Airway epithelial cell (primary cell): ENCODE results near the gene WDCP. TPM values are rescaled to one million over a fixed set of nuclear protein-coding genes. Genes with fewer than 3 reads are reported as not detected.

ENCODE experiments used
- total RNA-seq: library from RNA; depleted of rRNA; stranded (reverse); fragments of >200 nt; gene quantifications from 2 replicates; pipeline ENCODE4 v1.2.3, GENCODE V29; 2015

The WDCP gene
- total RNA-seq: 5.4 and 5.5 TPM in 2 replicates

DNA sequence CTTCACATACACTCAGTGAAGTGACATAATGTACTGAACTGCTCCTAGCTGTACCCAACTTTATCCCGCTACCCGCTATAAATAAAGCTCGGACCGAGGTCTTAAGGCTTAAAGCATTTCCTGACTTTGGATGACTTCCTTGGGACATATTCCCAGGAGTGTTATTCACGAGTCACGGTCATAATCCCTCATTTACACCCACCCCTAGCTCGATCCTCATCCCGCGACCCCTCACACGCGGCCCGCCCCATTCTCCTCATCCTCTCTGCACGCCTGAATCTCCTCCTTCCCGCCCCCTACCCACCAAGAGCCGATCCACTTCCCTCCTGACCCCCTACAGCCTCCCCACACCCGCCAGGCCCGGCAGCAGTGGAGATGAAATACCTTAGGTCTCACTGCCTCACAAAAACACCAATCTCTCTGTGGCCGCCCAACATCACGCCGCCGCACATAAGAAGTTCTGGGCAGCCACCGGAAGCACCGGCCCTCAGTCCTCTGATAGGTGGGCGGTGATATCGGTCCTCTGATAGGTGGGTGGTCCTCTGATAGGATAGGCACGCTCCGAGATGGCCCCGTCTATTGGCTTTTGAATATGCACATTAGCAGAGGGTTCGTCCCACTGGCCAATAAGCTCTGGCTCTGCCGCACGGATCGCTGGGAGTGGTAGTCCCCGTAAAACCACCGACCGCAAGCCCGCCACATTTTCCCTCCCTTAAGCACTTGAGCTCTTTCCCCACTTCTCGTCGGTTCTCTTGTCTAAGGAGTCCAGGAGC is at the start of gene WDCP:
Gene WDCP, minus strand, starts transcription at position 462 of the 773 bp plus-strand sequence. CDS start 7,897 bp downstream, outside the sequence.

DNA sequence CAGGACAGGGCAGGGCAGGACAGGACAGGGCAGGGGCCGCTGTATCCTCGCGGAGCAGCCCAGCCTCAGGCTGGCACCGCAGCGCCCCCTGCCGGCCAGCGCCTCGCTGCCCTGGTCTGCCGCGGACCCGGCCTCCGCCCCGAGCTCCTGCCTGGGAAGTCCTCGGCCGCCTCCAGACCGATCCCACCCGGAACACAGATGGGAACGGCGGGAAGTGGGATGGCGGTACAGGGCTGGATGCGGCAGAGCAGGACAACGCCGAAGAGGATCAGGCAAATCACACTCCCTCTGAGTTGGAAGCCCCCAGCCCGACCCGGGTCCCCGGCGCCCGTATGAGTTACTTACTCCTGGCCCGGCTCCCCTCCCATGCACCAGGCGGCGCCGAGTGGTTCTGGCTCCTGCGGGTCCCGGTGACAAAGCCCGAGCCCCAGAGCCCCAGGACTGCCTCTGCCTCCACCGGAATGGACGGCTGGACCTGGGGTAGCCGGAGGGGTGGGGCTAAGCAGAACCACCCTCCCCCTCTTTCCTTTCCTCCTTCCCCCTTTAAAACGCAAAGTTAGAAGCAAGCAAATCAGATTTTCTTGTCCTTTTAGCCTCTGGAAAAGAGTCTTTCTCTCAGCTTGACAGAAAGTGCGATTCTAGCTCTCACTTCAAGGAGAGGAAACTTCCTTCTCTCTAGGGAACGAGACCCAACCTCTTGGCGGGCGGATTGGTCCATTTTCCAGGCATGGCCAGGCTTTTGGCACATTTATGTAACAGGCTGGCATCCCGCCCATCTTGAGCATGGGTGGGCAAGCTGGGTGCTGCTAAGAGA is 37.4 kb upstream of the WDCP start, which contains the start of gene TP53I3:
Gene TP53I3, minus strand, starts transcription at position 449 of the 814 bp plus-strand sequence. CDS start 508 bp downstream, outside the sequence.

GRCh38 chr2:24075915-24076848 is 29.0 kb upstream of the WDCP start, which contains the start of gene SF3B6:
TSS of gene SF3B6 (minus strand) at chr2:24076326. CDS start at chr2:24076229, 97 bp downstream.

DNA sequence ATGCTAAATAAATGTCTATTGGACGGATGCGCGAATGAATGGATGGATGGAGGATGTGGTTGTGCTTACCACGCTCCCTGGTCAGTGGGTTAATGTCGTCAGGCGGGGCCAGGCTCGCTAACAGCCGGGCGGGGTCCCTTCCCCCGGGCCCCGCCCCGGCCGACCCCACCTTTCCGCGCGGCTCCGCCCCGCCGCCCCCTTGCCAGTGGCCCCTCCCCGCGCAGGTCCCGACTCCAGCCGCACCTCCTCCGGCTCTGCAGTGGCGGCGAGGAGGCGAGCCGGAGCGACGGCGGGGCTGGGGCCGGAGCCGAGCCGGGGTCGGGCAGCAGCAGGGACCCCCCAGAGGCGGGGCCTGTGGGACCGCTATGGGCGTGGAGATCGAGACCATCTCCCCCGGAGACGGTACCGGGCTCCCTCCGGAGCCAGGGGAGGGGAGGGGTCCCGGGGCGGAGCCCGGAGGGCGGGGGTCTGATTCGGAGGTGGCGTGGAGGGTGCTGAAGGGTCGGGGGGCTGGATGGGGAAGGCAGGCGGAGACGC is 2.4 kb upstream of the WDCP start, which contains the start of gene FKBP1B:
Gene FKBP1B, plus strand, starts transcription at position 257 of the 537 bp plus-strand sequence. Its CDS starts 109 bp downstream, at position 366.

GRCh38 chr2:24009680-24010476 is 37.3 kb downstream of the WDCP start, which contains the start of gene MFSD2B:
TSS of gene MFSD2B (plus strand) at chr2:24010085. CDS start at chr2:24010097, 12 bp downstream.

Other genes with a start within 250 kb of the WDCP start
- gene ATAD2B, start 120.3 kb downstream of the WDCP start, total RNA-seq: 5.4 and 5.6 TPM in 2 replicates
- gene UBXN2A, start 106.9 kb downstream of the WDCP start, total RNA-seq: 5.0 and 12.7 TPM in 2 replicates
- 0.14 TPM in 1 of 2 replicates, not detected in the other for gene MFSD2B, start 37.3 kb downstream of the WDCP start, total RNA-seq
- 25.4 and 29.4 TPM in 2 replicates for gene FKBP1B, start 2.4 kb upstream of the WDCP start, total RNA-seq
- gene SF3B6, start 28.9 kb upstream of the WDCP start, total RNA-seq: 226 and 240 TPM in 2 replicates
- 55.0 and 70.7 TPM in 2 replicates for gene TP53I3, start 37.4 kb upstream of the WDCP start, total RNA-seq
- not detected in 2 replicates for gene PFN4, start 75.9 kb upstream of the WDCP start, total RNA-seq
- gene FAM228B, start 76.1 kb upstream of the WDCP start, total RNA-seq: 2.0 and 2.3 TPM in 2 replicates
- gene FAM228A, start 127.7 kb upstream of the WDCP start, total RNA-seq: 0.28 TPM in 1 of 2 replicates, not detected in the other